HG03139 (cell line): Measurements from ENCODE around the gene STX3.
A peak's percentile ranks its signal among the peaks of the same experiment; 100 is the strongest.

Experiments
- ATAC-seq: cut with Tn5 transposase; IDR thresholded peaks from one replicate; pipeline ENCODE4 v1.9.1; 2021; ENCODE audit not compliant: unreplicated experiment

STX3 gene

DNA sequence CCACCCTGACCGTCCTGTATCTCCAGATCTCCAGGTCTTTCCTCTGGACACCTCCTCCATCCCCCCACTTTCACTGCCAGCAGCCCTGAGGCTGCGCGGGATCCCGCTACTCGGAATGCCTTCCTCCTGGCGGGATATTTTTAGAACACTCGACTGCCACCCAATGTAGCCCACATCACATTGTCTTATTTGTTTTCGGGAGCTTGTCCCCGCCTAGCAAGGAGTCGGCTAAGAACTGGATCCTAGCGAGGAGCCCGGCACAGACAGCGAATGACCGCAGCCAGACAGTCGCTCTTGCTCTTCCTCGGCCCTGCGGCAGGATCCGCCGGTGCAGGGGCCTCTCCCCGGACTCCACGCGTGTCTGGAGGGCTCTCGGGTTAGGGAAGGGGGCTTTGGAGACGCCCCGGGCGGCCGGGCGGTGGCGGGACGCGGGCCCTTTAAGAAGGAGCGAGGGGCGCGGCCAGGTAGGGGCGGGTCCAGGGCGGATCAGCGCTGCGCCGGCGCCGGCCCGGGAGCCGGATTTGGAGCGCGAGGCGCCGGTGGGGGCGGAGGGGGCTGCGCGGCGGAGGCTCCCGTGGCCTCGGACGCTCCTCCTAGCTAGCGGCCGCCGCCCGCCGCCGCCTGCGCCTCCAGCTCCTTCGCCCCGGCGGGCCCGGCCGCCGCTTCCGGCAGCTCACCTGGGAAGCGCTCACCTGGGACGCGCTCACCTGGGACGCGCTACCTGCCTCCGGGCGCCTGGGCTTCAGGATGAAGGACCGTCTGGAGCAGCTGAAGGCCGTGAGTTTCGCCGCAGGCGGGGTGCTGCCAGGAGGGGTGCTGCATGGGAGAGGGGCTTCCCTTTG, at the start of gene STX3:
STX3 (plus strand) TSS at position 518 of the 842 bp plus-strand sequence; CDS start at position 748, 230 bp downstream.
- ATAC-seq: peak; percentile 64

DNA sequence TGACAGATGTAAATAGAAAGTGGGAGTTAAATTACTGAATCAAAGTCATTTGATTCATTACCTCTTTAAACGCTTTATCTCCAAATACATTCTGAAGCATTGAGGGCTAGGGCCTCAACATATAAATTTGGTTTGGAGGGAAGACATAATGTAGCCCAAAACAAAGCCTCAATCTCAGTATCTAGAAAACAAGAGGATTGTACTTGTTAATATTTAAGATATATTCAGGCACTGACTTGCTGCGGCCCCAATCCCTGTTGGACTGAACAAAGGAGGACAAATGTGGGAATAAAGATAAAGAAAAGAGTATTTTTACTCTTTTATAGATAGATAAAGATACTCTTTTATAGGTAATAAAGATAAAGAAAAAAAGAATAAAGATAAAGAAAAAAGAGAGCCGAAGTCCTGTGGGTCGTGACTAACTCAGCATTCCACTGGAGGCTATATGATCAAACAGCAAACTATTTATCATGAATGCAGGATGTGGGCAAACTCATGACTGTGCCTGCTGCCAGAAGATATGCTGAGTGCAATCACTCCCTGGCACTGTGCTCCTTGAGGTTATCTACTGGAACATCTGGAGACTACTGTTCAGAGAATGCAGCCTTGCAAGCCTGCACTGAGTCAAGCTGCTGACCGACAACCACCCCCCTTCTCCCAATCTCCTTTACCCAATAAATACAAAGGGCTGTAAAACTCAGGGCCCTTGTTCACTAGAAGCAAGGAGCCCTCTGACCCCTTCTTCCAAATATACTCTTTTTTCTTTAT, 48.5 kb upstream of the STX3 start:
- ATAC-seq: no peak

DNA sequence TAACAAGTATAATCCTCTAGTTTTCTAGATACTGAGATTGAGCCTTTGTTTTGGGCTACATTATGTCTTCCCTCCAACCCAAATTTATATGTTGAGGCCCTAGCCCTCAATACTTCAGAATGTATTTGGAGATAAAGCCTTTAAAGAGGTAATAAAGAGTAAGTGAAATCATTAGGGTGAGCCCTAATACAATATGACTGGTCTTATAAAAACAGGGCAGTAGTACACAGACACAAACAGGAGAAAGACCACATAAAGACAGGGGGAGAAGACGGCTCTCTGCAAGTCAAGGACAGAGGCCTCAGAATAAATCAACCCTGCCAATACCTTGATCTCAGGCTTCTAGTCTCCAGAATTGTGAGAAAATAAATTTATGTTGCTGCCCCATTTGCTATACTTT, 47.8 kb upstream of the STX3 start:
- no peak for ATAC-seq

DNA sequence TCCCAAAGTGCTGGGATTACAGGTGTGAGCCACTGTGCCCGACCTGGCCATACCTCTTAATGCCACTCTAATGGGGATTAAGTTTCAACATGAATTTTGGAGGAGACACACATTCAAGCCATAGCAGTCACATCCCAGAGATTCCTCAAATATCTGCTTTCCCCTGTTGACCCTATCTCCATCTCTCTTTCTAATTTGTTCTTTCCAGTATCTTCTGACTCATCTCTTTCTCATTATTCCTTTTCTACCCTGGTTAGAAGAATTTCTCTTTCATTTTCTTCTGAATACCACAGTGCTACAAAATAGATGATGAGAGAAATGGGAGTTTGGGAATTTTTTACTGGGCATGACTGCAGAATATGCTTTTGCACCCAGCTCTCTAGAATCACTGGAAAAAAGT, 46.6 kb upstream of the STX3 start:
- no peak for ATAC-seq

DNA sequence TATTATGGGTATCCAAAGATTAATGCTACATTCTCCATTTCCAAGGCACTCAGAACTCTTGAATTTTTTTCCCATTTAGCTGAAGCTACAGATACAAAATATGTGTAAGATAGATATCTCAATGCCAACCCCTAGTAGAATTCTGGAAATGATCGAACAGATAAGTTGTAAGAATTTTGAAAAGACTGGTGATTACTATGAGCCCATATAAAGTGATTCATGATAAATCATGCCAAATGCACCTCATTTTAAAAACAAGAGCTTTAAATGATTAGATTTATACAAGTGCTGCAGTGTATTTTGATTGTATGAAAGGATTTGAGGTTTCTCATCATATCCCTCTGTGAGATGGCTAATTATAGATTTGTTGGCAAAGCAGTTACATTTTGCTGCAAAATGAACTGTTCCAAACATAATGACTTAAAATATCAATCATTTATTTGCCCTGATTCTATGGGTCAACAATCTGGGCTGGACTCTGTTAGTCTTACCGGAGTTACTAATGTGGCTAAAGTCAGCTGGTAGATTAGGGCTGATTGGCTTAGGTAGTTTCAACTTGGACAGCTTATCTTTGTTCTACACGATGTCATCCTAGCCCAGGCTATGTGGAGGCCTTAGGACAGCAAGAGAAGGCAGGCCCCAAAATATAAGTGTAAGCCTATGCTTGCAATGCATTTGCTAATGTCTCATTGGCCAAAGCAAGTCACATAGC, 44.9 kb upstream of the STX3 start:
- ATAC-seq: no peak

DNA sequence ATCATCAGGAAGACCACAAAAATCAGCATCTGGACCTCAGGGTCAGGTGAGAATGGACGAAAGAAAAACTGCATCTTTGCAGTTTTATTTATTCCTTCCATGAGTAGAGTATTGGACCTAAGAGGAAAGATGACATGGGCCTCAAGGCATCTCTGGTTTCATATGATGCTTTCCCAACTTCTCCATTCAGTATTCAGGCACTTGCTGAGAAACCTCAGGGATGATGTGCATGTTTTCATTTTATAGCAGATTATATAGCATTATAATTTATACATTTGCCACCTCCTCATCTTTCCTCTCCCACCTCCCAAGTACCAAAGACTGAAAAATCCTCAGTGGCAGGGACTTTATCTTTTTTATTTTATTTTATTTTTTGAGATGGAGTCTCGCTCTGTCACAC, 41.4 kb upstream of the STX3 start, which contains the start of gene OR10V1:
OR10V1 (minus strand) TSS at position 101 of the 400 bp plus-strand sequence; CDS start at position 101, 0 bp downstream.
- no peak for ATAC-seq

DNA sequence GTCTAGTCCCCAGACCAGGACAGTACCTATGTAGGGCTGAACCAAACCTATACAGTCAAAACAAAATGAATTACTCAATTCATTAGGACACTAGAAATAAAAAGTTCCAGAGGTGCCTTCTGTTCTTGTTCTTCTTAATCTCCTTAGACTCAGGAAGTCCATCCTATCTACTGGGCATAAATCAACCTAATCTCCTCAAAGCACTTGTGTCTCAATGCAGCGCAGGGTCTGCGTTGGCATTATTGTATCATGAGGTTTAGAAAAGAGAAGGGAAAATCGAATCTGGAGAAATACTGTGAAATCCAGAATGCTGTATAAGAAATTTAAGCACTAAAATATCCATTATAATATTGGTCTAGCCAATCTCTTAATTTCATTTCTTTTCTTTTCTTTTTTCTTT, 39.1 kb upstream of the STX3 start:
- ATAC-seq: no peak

DNA sequence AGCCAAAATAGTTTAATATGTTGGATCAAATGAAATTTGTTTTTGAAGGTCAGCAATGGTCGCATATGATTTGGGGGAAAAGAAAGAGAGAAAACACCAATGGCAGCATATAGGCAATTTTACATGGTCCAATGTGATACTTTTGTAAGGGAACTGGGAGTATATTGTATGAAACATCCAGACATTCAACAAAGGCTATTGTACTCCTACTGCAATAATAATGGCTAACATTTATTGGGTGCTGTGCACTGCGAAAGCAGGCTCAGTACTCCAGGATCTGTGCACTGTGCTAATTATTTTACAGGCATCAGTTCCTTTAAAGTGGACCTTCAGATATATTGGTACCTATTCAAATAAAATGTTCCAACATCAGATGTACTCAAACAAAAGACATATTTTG, 35.6 kb upstream of the STX3 start:
- ATAC-seq: no peak

DNA sequence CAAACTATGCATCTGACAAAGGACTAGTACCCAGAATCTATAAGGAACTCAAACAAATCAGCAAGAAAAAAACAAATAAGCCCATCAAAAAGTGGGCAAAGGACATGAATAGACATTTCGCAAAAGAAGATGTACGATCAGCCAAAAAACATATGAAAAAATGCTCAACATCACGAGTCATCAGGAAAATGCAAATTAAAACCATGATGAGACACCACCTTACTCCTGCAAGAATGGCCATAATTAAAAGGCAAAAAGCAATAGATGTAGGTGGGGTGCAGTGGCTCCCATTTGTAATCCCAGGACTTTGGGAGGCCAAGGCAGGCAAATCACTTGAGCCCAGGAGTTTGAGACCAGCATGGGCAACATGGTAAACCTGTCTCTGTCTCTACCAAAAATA, 31.1 kb upstream of the STX3 start:
- ATAC-seq: no peak

DNA sequence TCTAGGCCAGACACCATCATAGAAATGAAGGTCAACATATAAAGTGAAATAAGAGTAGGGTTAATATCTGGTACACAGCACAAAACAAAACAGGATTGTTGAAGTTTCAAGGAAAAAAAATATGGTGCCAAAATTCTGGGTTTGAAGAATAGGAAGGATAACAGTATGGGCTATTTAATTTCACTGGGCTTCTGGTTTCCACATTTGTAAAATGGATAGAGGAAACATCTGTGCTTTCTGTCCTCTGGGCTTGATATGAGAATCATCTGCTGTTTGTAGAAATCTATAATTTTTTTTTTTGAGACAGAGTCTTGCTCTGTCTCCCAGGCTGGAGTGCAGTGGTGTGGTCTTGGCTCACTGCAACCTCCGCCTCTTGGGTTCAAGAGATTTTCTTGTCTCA, 27.8 kb upstream of the STX3 start:
- ATAC-seq: no peak

DNA sequence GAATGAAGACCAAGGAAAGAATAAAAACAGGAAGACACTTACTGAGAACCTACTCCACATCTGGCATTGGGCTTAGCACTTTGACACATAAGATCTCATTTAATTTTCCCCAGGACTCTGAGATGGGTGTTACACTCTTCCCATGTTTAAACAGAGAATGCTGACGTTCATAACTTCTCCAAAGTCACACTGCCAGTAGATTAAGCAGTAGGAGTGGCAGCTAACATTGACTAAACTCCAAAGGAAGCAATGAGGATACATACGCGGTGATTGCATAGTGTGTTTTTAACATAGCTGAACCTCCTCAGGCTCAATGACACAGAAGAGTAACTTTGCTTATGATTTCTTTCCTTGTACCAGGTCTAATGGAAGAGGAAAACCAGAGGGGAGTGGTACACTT, 27.0 kb upstream of the STX3 start:
- no peak for ATAC-seq

DNA sequence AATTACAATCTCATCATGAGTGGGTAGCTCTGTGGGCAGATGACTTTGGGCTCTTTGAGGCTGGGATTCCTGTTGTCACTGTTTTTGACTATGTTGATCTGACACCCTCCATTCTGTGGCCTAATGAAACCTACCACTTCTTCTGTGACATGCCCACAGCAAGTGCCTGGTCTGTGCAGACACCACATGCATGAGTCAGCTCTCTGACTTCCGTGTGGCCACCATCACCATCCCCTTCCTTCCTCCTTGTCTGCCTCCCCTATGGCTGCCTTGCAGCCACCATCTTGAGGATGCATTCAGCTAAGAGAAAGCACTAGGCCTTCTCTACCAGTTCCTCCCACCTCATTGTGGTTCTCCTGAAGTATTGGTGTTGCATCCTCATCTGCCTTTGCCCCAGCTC, 26.3 kb upstream of the STX3 start:
- ATAC-seq: no peak

DNA sequence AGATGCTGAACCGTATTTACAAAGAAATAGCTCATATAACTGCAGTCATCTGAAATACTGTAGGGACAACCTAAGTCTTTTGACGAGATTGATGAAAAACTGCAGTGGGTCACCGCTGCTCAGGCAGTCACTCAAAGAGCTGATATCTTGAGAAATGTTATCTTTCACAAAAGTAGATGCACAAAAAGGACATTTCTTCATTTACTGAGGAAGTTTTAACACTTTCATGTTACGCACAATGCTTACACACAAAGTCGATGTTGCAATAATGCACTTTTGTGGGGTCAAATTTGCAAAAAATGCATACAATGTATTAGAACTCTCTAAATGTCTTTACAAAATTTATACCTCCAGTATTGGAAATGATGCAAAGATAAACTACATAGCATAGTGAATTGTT, 25.3 kb upstream of the STX3 start:
- no peak for ATAC-seq

DNA sequence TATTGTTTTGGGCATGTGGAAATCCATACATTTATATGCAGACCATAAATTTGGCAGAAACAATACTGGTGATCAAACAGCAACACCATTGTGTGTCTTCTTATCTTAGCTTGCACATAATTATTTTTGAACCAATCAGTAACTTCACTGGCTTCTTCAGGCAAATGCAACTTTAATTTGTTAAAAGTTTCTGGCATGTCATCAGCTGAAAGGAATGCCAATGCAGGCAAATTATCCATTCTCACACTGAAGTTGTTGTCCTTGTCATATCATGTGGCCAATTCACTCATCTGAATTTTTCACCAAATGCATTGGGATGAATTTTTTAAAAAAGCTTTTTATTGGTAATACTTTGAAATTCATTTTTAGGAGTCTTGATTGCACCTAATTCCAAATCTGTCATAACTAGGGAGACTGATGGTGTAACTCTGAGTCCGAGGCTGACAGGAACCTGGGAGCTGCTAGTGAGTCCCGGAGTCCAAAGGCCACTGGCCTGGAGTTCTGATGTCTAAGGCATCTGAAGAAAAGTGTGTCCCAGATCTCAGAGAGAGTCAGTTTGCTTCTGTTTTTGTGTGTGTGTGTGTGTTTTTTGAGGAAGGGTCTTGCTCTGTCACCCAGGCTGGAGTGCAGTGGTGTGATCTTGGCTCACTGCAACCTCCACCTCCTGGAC, 24.1 kb upstream of the STX3 start:
- ATAC-seq: no peak

DNA sequence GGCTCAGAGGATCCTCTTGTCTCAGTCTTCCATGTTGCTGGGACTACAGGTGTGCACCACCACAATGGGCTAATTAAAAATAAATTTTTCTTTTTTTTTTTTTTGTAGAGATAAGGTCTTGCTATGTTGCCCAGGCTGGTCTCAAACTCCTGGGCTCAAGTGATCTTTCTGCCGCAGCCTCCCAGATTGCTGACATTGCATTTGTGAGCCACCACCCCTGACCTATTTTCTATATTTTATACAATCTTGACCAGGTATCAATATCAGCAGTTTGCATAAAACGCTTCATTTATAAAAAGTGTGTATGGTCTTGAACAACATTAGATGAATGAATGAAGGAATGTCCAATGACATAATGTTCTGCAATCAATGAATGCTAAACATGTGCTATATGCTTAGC, 9.1 kb upstream of the STX3 start:
- ATAC-seq: no peak

DNA sequence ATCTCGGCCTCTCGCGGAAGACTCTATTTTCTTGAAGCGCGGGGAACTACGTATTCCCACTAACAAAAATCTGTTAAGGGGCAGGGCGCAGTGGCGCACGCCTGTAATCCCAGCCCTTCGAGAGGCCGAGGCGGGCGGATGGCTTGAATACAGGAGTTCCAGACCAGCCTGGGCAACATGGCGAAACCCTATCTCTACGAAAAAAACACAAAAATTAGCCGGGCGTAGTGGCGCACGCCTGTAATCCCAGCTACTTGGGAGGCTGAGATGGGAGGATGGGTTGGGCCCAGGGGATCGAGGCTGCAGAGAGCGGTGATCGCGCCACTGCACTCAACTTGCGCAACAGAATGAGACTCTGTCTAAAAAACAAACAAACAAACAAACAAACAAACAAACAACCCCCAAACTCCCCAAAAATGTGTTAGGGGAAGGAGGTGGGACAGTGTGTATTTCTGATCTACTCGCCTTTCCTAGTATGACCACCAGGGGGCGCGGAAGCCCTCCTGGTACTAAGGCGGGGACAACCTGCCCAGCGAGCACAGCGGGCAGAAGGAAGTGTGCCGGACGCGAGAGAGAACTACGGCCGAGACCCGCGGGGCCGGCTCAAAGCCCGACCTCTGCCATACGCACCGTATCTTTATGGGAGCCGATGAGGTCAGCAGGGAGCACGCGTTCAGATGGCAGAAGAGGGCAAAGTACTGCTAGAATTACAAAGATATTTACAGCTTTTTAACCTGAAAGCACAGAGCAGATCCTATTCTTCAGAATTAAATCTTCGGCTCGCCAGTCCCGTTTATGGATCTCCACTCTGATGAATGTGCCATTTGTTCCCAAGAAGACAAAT, 1.3 kb upstream of the STX3 start:
- peak; percentile 66 for ATAC-seq

DNA sequence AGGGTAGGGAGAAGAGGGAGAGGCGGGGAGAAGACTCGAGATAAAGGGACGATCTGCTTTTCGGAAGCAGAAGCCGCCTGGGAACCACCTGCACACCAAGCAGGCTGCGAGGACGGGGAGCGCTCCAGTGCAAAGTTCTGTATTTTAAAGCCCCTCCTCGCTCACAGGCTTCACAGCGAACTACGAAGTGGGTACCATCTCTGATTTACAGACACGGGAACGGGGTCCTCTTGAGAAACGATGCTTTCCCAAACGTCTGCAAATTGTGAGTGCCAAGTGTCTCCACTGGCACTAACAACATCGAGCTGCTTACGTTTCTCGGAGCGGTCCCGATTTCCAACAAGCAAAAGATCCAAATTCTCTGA, 700 bp upstream of the STX3 start:
- no peak for ATAC-seq

DNA sequence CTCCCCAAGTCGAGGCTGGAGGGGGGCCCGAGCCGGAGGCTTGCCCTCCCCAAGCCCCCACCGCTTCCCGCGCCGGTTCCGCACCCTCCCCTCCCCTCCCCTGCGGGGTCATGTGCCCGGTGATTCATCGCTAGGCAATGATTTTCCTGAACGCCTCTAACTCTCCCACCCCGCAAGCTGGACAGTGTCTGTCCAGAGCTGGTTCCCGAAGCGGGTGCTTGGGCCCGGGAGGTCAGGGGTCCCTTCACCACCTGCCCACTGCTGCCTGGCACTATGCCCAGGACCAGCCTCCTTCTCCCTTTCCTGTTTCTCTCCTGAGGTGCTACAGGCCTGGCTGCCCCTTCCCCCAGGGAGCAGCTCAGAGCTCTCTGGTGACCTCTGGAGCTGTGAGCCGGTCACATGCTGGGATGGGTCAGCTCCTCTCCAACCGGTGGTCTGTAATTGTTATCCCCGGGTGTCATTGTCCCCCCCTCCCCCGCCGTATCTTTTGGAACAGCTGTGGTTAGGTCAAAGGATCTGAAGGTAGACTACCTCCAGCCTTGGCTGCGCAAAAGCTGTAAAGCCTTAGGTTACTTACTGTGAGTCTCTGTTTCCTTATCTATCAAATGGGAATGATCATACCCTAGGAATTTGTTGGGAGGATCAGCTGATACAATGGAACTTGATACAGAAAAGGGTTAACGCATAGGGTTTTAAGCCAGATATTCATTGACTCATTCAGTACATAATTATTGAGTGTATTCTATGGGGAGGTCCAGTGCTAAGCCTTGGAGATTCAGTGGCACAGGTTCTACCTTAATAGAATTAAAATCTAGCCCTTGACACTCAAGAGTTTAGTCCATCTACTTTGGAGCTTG, 753 bp downstream of the STX3 start:
- ATAC-seq: peak; percentile 13

DNA sequence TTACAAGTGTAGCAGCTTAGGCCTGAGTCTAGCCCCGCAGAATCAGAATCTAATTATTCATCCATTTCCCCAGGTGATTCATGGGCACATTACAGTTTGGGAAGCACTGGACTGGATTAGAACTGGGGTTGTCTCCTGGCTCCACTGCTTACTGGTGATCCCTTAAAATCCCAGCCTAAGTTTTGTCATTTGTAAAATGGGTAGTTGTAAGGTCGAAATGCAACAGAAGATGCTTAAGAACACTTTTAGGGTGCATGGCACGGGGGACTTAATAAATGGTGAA, 1.3 kb downstream of the STX3 start:
- no peak for ATAC-seq

DNA sequence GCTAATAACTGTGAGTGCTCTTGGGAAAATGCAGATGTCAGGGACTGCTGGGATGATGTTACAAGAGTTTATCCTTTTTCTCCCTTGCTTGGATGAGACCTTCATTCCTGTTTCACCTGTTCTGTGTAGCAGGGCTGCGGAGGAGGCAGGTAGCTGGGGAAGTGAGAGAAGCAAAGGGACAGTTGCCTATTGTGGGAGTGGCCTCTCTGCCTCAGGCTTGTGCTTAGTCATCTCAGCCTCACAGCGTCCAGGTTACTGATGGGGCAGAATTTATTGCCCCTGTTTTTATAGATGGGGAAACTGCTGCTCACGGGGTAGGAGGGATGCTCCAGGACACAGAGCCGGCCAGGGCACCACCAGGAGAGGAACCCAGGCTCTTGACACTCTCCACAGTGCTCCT, 1.7 kb downstream of the STX3 start:
- ATAC-seq: no peak
